Mucosa of stomach (tissue), 1 donor: ENCODE data around the gene RAC2.
A peak's percentile ranks its signal among the peaks of the same experiment; 100 is the strongest.
"Not testable (repeated sequence)": the region's sequence is repeated elsewhere in the genome, so short reads cannot be mapped to it uniquely, and the experiment has no call there.

ENCODE experiments used
- H3K27me3 ChIP-seq: one replicate; pipeline ENCODE4 v1.7.0; 2013; ENCODE audit warnings: mild to moderate bottlenecking, low read length; ENCODE audit not compliant: control insufficient read depth, insufficient read depth
- H3K36me3 ChIP-seq: one replicate; pipeline ENCODE4 v1.7.0; 2013; ENCODE audit warnings: low read length; ENCODE audit not compliant: control insufficient read depth, insufficient read depth
- H3K4me1 ChIP-seq: one replicate; pipeline ENCODE4 v1.7.0; 2013; ENCODE audit warnings: mild to moderate bottlenecking, low read length; ENCODE audit not compliant: control insufficient read depth, insufficient read depth
- H3K4me3 ChIP-seq: one replicate; pipeline ENCODE4 v1.7.0; 2013; ENCODE audit warnings: low read length
- H3K9ac ChIP-seq: one replicate; pipeline ENCODE4 v1.7.0; 2013; ENCODE audit warnings: mild to moderate bottlenecking, low read length, moderate library complexity
- H3K9me3 ChIP-seq: one replicate; pipeline ENCODE4 v1.7.0; 2013; ENCODE audit warnings: mild to moderate bottlenecking, low read length, moderate library complexity; ENCODE audit not compliant: control insufficient read depth
- donor health status: Pancreatic carcinoma.

The RAC2 gene

DNA sequence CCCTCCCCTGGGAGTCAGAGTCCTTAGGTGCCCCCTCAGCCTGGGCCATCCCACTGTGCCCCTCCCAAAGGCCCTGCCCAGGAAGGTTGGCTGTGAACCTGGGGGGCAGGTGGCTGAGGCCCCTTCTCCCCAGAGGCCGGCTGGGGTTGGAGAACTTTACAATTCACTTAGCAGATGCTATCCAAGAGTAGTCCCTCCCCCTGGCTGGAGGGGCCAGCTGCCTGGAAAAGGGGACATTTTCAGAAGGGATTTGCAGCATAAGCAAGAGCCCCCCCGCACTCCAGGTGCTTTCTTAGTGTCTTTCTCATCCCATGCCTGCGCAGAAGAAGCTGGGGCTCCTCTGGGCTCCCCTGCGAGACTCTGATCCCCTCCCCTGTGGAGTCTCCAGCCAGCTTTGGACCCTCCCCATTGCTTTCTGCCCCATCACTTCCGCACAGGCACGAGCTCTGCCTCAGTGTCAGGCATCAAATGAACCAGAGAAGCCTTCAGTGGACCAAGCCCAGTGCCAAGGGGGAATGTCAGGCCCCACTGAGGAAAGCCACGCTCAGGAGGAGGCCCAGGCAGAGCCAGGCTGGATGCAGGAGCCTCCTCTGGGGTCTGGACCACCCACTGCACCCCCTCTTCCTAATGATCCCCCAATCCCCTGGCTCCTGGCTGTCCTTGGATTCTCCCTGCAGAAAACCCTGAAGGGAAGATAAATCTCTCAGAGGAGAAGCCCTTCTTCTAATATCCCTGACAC lies 35.5 kb downstream of the RAC2 start:
- H3K36me3 ChIP-seq = no peaks in the 10 kb centered on the region
- peaks cover 12% of the 10 kb centered on the region for H3K27me3 ChIP-seq
- no peak overlapping the region for H3K4me3 ChIP-seq
- H3K4me1 ChIP-seq = no peaks in the 10 kb centered on the region
- H3K9me3 ChIP-seq = no peaks in the 10 kb centered on the region
- no peak overlapping the region for H3K9ac ChIP-seq

GRCh38 chr22:37207981-37208380 lies 36.1 kb downstream of the RAC2 start:
- no peaks in the 10 kb centered on the region for H3K36me3 ChIP-seq
- H3K4me1 ChIP-seq = no peaks in the 10 kb centered on the region
- H3K9me3 ChIP-seq = no peaks in the 10 kb centered on the region
- no peak overlapping the region for H3K4me3 ChIP-seq
- H3K9ac ChIP-seq = no peak overlapping the region
- peaks cover 12% of the 10 kb centered on the region for H3K27me3 ChIP-seq

DNA sequence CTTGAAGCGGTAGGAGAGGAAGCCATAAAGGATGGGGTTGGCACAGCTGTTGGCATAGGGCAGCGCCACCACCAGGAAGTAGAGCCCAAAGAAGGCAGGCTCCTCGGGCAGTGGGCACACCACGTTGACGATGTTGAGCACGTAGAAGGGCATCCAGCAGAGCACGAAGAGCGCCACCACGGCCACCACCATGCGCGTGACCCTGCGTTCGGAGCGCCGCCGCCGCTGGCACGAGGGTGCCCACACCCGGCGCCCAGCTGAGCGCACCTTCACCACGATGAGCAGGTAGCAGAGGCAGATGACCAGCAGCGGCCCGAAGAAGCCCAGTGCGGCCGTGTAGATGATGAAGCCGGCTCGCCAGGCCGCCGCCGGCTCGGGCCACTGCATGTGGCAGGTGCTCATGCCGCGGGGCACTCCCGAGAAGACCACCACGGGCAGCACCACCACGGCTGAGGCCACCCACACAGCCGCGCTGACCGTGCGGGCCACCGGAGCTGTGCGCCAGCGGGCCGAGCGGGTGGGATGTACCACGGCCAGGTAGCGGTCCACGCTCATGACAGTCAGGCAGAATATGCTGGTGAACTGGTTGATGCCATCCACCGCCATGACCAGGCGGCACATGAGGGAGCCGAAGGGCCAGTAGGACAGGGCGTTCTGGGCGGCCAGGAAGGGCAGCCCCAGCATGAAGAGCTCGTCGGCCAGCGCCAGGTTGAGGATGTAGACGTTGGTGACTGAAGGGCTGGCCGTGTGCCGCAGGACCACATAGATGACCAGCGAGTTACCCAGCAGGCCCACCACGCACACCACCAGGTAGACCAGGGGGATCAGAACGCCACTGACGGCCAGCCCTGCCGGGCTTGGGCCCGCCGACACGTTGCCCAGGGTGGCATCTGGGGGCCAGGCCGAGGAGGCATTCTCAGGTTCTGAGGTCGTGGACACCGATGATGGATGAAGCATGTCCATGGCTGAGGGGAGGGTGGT lies 36.9 kb downstream of the RAC2 start:
- Histone ChIP-seq H3K27me3 (peaks cover 12% of the 10 kb centered on the region), H3K4me1 (no peaks in the 10 kb centered on the region), H3K4me3 (no peak overlapping the region), H3K36me3 (no peaks in the 10 kb centered on the region), H3K9ac (no peak overlapping the region), H3K9me3 (no peaks in the 10 kb centered on the region)

DNA sequence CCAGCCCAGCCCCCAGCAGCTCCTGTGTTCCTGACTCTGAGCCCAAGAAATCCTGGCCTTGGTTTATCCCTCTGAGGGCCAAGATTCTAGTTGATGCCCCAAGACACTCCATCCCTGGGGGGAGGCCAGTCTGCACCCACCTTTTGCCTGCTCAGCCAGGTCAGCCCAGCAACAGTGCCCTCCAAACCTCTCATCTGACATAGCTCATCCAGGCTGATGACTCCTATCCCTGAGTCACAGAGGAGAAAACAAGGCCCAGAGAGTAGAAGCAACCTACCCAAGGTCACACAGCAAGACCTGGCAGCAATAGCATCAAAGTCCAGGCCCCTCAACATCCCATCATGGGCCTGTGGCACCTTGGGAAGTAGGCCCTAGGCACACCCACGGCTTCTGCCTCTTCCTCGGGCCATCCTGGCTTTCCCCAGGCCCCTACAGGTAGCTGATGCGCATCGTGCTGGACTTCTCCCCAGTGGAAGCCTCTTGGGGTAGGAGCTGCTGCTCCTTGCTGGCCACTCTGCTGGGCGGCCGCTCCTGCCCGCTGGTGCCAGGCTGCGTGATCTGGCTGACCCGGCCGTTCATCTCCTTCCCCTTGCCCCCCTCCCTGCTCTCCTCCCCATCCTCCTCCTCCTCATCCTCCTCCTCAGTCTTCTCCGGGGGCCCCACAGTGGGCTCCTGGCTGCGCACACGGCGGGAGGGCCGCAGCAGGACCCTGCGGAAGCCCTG lies 37.8 kb downstream of the RAC2 start:
- H3K9me3 ChIP-seq = no peaks in the 10 kb centered on the region

DNA sequence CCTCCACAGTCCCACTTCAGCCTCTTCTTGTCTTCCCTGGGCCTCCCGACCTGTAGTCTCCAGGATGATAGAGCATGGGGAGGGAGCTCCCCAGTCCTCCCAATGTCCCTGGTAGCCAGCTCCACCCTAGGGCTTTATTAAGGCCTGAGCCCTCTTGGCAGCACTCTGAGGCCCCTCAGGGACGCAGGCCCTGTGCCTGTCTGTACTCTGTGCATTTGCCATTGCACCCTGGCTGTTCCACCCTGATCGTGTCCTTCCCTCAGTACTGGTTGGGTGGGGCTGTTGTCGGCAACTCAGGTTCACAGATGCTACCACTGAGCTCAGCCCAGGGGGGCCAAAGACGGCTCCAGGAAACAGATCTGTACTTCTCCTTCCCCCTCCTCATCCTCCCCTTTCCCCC lies 39.0 kb downstream of the RAC2 start:
- H3K9me3 ChIP-seq = no peaks in the 10 kb centered on the region
- H3K36me3 ChIP-seq = no peaks in the 10 kb centered on the region
- H3K4me3 ChIP-seq = no peak overlapping the region
- peaks cover under 1% of the 10 kb centered on the region for H3K4me1 ChIP-seq
- no peaks in the 10 kb centered on the region for H3K27me3 ChIP-seq
- no peak overlapping the region for H3K9ac ChIP-seq

More for the DNA sequence above, 37.8 kb downstream of the RAC2 start:
- no peaks in the 10 kb centered on the region for H3K4me1 ChIP-seq
- no peak overlapping the region for H3K9ac ChIP-seq
- H3K4me3 ChIP-seq = no peak overlapping the region
- H3K36me3 ChIP-seq = no peaks in the 10 kb centered on the region
- H3K27me3 ChIP-seq = peaks cover 7% of the 10 kb centered on the region

DNA sequence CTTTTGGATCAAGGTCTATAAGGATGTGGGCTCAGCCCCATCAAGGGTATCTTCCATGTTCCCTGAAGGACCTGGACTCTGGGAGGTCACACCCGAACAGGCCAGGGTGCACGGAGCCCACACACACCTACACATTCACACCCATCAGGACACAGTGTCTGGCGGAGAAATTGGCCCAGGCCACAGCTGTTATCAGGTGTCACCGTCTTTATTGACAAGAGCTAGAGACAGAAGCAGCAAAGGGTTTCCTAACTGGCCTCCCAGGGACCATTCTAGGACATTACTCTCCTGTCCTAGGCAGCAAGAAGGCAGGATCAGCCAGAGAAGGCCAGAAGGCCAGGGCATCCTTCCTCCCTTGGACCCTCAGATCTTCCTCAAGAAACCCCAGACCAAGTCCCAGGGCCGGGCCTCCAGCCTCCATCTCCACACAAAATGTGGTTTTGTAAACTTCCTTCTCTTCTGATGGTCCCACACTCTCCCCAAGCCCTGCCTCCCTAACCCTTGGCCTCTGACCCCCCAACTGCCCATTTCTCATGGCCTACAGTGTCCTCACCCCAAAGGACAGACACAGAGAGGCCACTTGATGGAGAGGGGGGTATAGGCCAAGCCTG lies 39.9 kb downstream of the RAC2 start:
- Histone ChIP-seq H3K9ac (no peak overlapping the region), H3K9me3 (no peaks in the 10 kb centered on the region), H3K27me3 (no peaks in the 10 kb centered on the region), H3K4me1 (peaks cover 6% of the 10 kb centered on the region), H3K4me3 (no peak overlapping the region), H3K36me3 (no peaks in the 10 kb centered on the region)

GRCh38 chr22:37203354-37204044 lies 40.6 kb downstream of the RAC2 start:
- no peaks in the 10 kb centered on the region for H3K9me3 ChIP-seq
- no peak overlapping the region for H3K4me3 ChIP-seq
- H3K27me3 ChIP-seq = no peaks in the 10 kb centered on the region
- no peaks in the 10 kb centered on the region for H3K36me3 ChIP-seq
- H3K4me1 ChIP-seq = peaks cover 6% of the 10 kb centered on the region
- H3K9ac ChIP-seq = no peak overlapping the region

GRCh38 chr22:37202716-37203115 lies 41.4 kb downstream of the RAC2 start:
- H3K9me3 ChIP-seq = no peaks in the 10 kb centered on the region
- peaks cover 13% of the 10 kb centered on the region for H3K4me1 ChIP-seq
- H3K9ac ChIP-seq = no peak overlapping the region
- no peaks in the 10 kb centered on the region for H3K27me3 ChIP-seq
- no peaks in the 10 kb centered on the region for H3K36me3 ChIP-seq
- H3K4me3 ChIP-seq = no peak overlapping the region

DNA sequence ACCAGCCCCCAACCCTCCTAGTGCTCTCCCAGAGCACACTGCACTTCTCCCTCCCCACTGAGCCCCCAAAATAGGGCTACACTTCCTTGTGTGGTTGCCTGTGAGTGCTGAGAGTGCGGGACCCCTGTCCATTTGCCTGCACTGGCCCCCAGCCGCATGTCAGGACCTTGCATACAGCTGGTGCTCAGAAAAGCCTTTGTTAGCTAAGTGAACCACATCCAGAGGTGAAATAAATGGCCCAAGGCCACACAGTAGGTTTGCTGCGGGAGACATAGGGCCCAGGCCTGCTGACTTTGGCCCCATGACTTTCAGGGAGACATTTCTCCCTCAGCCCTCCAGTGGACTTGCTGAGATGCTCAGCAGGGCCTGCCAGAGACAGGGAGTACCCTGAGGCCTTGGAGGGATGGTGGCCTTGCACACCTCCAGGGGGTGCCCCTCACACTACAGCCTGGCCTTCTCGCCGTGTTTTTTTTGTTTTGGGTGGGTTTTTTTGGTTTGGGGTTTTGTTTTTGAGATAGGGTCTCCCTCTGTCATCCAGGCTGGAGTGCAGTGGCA lies 42.0 kb downstream of the RAC2 start:
- no peak overlapping the region for H3K9ac ChIP-seq
- no peak overlapping the region for H3K4me3 ChIP-seq
- no peaks in the 10 kb centered on the region for H3K36me3 ChIP-seq
- H3K4me1 ChIP-seq = peaks cover 20% of the 10 kb centered on the region
- H3K27me3 ChIP-seq = no peaks in the 10 kb centered on the region
- H3K9me3 ChIP-seq = no peaks in the 10 kb centered on the region

DNA sequence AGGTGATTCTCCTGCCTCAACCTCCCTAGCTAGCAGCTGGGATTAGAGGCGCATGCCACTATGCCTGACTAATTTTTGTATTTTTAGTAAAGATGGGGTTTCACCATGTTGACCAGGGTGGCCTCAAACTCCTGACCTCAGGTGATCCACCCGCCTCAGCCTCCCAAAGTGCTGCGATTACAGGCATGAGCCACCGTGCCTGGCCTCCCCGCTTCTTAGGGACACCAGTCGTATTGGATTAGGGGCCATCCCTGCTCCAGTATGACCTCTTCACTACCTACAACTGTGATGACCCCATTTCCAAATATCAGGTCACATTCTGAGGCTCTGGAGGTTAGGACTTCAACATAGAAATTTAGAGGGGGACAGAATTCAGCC lies 42.6 kb downstream of the RAC2 start:
- not testable (repeated sequence) for H3K9ac ChIP-seq, H3K36me3 ChIP-seq, H3K9me3 ChIP-seq, H3K4me3 ChIP-seq, H3K27me3 ChIP-seq
- peaks cover 26% of the 10 kb centered on the region for H3K4me1 ChIP-seq

GRCh38 chr22:37199760-37200108 lies 44.3 kb downstream of the RAC2 start:
- H3K4me3 ChIP-seq = peak overlapping the region; percentile 91
- H3K9me3 ChIP-seq = no peaks in the 10 kb centered on the region
- no peaks in the 10 kb centered on the region for H3K36me3 ChIP-seq
- peak overlapping the region; percentile 62 for H3K9ac ChIP-seq
- peaks cover 32% of the 10 kb centered on the region for H3K4me1 ChIP-seq
- H3K27me3 ChIP-seq = no peaks in the 10 kb centered on the region
